ENCODE results near the gene CLHC1. TPM values are rescaled to one million over a fixed set of nuclear protein-coding genes. Genes with fewer than 3 reads are reported as not detected.
A peak's percentile ranks its signal among the peaks of the same experiment; 100 is the strongest.

CLHC1 gene
- polyA plus RNA-seq, 3 donors: 2.4 to 5.0 TPM; not detected in 1

- peaks cover 0 to 2% of the 10 kb centered on the region in 2 donors for H3K36me3 Mint-ChIP-seq
- no CpG with 5 or more reads among the region's 2 CpGs for WGBS (ENCODE audit: insufficient coverage)
- H3K27ac Mint-ChIP-seq: peak overlapping the region in 3 of 7 donors; percentile 19 to 50 (median 48)
- H3K9ac ChIP-seq (ENCODE audit: insufficient read depth, low read length, poor library complexity, severe bottlenecking): no peak overlapping the region
- H3K4me2 ChIP-seq (replicated peaks; ENCODE audit: extremely low read depth, low read length, poor library complexity, severe bottlenecking): no peak overlapping the region
- H3K9me3 Mint-ChIP-seq: no peaks in the 10 kb centered on the region
- no peak overlapping the region for H3K4me3 ChIP-seq (replicated peaks in 1 of 3; ENCODE audit: low read depth in 2 of 3, low read length in 3 of 3)
- H3K4me3 Mint-ChIP-seq: no peak overlapping the region
- H3K36me3 ChIP-seq (replicated peaks in 1 of 2; ENCODE audit: control insufficient read depth in 1 of 2, insufficient read depth in 2 of 2, low read length in 2 of 2): no peaks in the 10 kb centered on the region
- no peak overlapping the region for H2AFZ ChIP-seq (ENCODE audit: insufficient read depth, low read depth, low read length, poor library complexity, severe bottlenecking)
- H3K27ac ChIP-seq (ENCODE audit: low read depth in 1 of 2, low read length in 2 of 2): no peak overlapping the region
- H4K20me1 ChIP-seq (ENCODE audit: insufficient read depth, low read length): no peaks in the 10 kb centered on the region
- intact Hi-C loops (cut with micrococcal nuclease): loop anchor here in 1 of 2 donors (10.0 kb wide), 1 partner anchor 103 kb away; the partner anchor contains the start of gene RTN4
- H3K4me1 ChIP-seq (ENCODE audit: control insufficient read depth in 1 of 2, insufficient read depth in 2 of 2, low read length in 2 of 2): peaks cover 71 to 76% of the 10 kb centered on the region in 2 donors
- H3K27me3 Mint-ChIP-seq (ENCODE audit: low read depth in 3 of 3): no peaks in the 10 kb centered on the region
- TF ChIP-seq, protein P1, sequence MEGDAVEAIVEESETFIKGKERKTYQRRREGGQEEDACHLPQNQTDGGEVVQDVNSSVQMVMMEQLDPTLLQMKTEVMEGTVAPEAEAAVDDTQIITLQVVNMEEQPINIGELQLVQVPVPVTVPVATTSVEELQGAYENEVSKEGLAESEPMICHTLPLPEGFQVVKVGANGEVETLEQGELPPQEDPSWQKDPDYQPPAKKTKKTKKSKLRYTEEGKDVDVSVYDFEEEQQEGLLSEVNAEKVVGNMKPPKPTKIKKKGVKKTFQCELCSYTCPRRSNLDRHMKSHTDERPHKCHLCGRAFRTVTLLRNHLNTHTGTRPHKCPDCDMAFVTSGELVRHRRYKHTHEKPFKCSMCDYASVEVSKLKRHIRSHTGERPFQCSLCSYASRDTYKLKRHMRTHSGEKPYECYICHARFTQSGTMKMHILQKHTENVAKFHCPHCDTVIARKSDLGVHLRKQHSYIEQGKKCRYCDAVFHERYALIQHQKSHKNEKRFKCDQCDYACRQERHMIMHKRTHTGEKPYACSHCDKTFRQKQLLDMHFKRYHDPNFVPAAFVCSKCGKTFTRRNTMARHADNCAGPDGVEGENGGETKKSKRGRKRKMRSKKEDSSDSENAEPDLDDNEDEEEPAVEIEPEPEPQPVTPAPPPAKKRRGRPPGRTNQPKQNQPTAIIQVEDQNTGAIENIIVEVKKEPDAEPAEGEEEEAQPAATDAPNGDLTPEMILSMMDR (IDR thresholded peaks at IDR 0.05): no peak
- H3K27me3 ChIP-seq (ENCODE audit: control insufficient read depth in 2 of 2, insufficient read depth in 2 of 2, low read length in 2 of 2): no peaks in the 10 kb centered on the region
- no peaks in the 10 kb centered on the region for H3K9me3 ChIP-seq (replicated peaks in 1 of 2; ENCODE audit: control insufficient read depth in 1 of 2, insufficient read depth in 1 of 2, low read length in 2 of 2)
- no peak for DNase-seq
- peaks cover 75% of the 10 kb centered on the region for H3K4me1 Mint-ChIP-seq
- H3K79me2 ChIP-seq (ENCODE audit: insufficient read depth, low read length): no peaks in the 10 kb centered on the region
Observed at GRCh38 chr2:55157474-55157884, 74.6 kb downstream of the CLHC1 start.

DNA sequence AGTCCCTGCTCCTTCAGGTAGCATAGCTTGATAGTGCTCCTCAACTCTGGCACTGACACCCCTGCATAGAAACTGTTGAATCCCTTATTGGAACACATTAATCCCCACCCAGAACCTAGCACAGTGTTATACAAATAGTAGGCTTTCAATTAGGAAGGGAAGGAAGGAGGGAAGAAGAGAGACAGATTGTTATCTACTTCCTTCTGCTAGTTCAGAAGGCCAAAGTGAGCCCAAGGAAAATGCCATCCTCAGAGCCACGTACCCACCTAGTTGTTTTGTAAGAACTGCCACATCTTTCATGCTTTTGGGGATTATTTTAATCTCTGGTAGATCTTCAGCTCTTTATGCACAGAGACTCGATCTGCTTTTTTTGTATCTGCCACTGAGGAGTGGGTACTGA lies 75.1 kb downstream of the CLHC1 start:
- TF ChIP-seq, protein P1 (IDR thresholded peaks at IDR 0.05): no peak
- DNase-seq: no peak
- Histone ChIP-seq H4K20me1 (ENCODE audit: insufficient read depth, low read length) (no peaks in the 10 kb centered on the region), H3K79me2 (ENCODE audit: insufficient read depth, low read length) (no peaks in the 10 kb centered on the region), H2AFZ (ENCODE audit: insufficient read depth, low read depth, low read length, poor library complexity, severe bottlenecking) (no peak overlapping the region), H3K27ac (ENCODE audit: low read depth in 1 of 2, low read length in 2 of 2) (no peak overlapping the region), H3K27me3 (ENCODE audit: control insufficient read depth in 2 of 2, insufficient read depth in 2 of 2, low read length in 2 of 2) (no peaks in the 10 kb centered on the region), H3K4me2 (replicated peaks; ENCODE audit: extremely low read depth, low read length, poor library complexity, severe bottlenecking) (no peak overlapping the region), H3K36me3 (replicated peaks in 1 of 2; ENCODE audit: control insufficient read depth in 1 of 2, insufficient read depth in 2 of 2, low read length in 2 of 2) (no peaks in the 10 kb centered on the region), H3K9ac (ENCODE audit: insufficient read depth, low read length, poor library complexity, severe bottlenecking) (no peak overlapping the region), H3K9me3 (replicated peaks in 1 of 2; ENCODE audit: control insufficient read depth in 1 of 2, insufficient read depth in 1 of 2, low read length in 2 of 2) (no peaks in the 10 kb centered on the region), H3K4me3 (replicated peaks in 1 of 3; ENCODE audit: low read depth in 2 of 3, low read length in 3 of 3) (no peak overlapping the region), H3K4me1 (ENCODE audit: control insufficient read depth in 1 of 2, insufficient read depth in 2 of 2, low read length in 2 of 2) (peaks cover 71 to 76% of the 10 kb centered on the region in 2 donors)
- intact Hi-C loops (cut with micrococcal nuclease): loop anchor here in 1 of 2 donors (10.0 kb wide), 1 partner anchor 102 kb away; the partner anchor contains the start of gene RTN4
- H3K4me3 Mint-ChIP-seq: no peak overlapping the region
- no peaks in the 10 kb centered on the region for H3K9me3 Mint-ChIP-seq
- peaks cover 75% of the 10 kb centered on the region for H3K4me1 Mint-ChIP-seq
- H3K27ac Mint-ChIP-seq: peak overlapping the region in 2 of 7 donors; percentile 19 to 48
- peaks cover 0 to 2% of the 10 kb centered on the region in 2 donors for H3K36me3 Mint-ChIP-seq
- 83% methylated on average over 1 of the region's 2 CpGs for WGBS (ENCODE audit: insufficient coverage)
- no peaks in the 10 kb centered on the region for H3K27me3 Mint-ChIP-seq (ENCODE audit: low read depth in 3 of 3)
